Measurements from ENCODE around the gene CCBE1. TPM values are rescaled to one million over a fixed set of nuclear protein-coding genes. Genes with fewer than 3 reads are reported as not detected.

Gene CCBE1
- total RNA-seq, 1 experiment from 2014 or later = 28.9 TPM

DNA sequence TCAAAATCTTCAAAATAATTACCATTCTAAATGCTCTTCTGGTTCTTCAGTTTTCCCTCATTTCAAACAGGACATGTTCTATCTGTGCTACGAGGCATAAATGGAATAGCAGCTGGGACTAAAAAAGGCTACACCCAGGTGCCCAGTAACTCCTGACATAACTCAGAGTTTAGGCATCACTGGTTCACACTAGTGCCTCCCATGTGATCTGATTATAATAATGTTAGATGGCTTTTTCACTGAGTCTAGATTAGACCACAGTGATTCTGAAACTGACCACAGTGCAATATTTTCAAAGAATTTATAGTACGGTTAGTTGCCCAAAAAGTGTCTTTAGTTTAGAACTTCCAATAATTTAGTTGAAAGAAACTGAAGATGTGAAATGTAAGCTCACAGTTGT is 123.3 kb downstream of the CCBE1 start:
- intact Hi-C loops (cut with micrococcal nuclease) = no loop called here

DNA sequence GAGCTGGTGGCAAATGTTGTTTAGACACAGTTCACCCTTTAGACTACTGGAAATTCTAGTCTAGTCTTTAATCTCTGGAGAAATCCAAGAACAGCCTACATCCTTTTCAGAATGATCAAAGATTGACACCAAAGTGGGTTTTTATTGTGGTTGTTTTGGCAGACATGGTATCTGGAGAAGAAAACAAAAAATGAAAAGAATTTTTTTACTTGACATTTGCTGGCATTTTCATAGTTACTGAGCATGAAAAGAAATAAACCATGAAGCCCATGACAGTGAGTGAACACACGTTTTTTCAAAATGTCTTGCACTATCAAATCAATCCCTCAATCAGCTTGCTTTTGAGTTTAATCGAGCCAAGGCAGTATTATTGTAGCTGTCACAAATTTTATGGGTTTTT is 125.3 kb downstream of the CCBE1 start:
- no peaks in the 10 kb centered on the region for H3K4me1 Mint-ChIP-seq (ENCODE audit: insufficient read depth, unreplicated experiment)
- intact Hi-C loops (cut with micrococcal nuclease) = no loop called here
- ChIA-PET CTCF (interaction anchor here (0.7 to 1.3 kb wide), 2 partner anchors 13 to 45 kb away, joined by 3 to 4 read pairs; no protein-coding TSS in a partner anchor), POLR2A (no interaction called here)
- TF ChIP-seq, protein P1, sequence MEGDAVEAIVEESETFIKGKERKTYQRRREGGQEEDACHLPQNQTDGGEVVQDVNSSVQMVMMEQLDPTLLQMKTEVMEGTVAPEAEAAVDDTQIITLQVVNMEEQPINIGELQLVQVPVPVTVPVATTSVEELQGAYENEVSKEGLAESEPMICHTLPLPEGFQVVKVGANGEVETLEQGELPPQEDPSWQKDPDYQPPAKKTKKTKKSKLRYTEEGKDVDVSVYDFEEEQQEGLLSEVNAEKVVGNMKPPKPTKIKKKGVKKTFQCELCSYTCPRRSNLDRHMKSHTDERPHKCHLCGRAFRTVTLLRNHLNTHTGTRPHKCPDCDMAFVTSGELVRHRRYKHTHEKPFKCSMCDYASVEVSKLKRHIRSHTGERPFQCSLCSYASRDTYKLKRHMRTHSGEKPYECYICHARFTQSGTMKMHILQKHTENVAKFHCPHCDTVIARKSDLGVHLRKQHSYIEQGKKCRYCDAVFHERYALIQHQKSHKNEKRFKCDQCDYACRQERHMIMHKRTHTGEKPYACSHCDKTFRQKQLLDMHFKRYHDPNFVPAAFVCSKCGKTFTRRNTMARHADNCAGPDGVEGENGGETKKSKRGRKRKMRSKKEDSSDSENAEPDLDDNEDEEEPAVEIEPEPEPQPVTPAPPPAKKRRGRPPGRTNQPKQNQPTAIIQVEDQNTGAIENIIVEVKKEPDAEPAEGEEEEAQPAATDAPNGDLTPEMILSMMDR (IDR thresholded peaks at IDR 0.05; ENCODE audit: unreplicated experiment) = no peak
- BruUV-seq (replicated peaks) = no TSS peak
- no peak overlapping the region for H3K27ac Mint-ChIP-seq (ENCODE audit: low read depth, unreplicated experiment)
- no peaks in the 10 kb centered on the region for H3K9me3 Mint-ChIP-seq (ENCODE audit: unreplicated experiment)
- H3K27me3 Mint-ChIP-seq (ENCODE audit: insufficient read depth, unreplicated experiment) = no peaks in the 10 kb centered on the region
- no peak for DNase-seq (ENCODE audit: unreplicated experiment)
- no peaks in the 10 kb centered on the region for H3K36me3 Mint-ChIP-seq (ENCODE audit: insufficient read depth, unreplicated experiment)
- no peak overlapping the region for H3K4me3 Mint-ChIP-seq (ENCODE audit: unreplicated experiment)

More for the DNA sequence above, 123.3 kb downstream of the CCBE1 start:
- TF ChIP-seq, protein P1 (IDR thresholded peaks at IDR 0.05; ENCODE audit: unreplicated experiment) = no peak
- CTCF ChIA-PET = interaction anchor here (0.7 to 0.9 kb wide), 2 partner anchors 82 to 119 kb away, joined by 3 read pairs; no protein-coding TSS in a partner anchor
- BruUV-seq (replicated peaks) = no TSS peak
- Mint-ChIP-seq H3K27me3 (ENCODE audit: insufficient read depth, unreplicated experiment) (no peaks in the 10 kb centered on the region), H3K9me3 (ENCODE audit: unreplicated experiment) (no peaks in the 10 kb centered on the region), H3K4me1 (ENCODE audit: insufficient read depth, unreplicated experiment) (no peaks in the 10 kb centered on the region), H3K4me3 (ENCODE audit: unreplicated experiment) (no peak overlapping the region), H3K27ac (ENCODE audit: low read depth, unreplicated experiment) (no peak overlapping the region), H3K36me3 (ENCODE audit: insufficient read depth, unreplicated experiment) (no peaks in the 10 kb centered on the region)
- DNase-seq (ENCODE audit: unreplicated experiment) = no peak
- POLR2A ChIA-PET = interaction anchor here (0.7 kb wide), 1 partner anchor 1282 kb away, joined by 5 read pairs; no protein-coding TSS in a partner anchor

DNA sequence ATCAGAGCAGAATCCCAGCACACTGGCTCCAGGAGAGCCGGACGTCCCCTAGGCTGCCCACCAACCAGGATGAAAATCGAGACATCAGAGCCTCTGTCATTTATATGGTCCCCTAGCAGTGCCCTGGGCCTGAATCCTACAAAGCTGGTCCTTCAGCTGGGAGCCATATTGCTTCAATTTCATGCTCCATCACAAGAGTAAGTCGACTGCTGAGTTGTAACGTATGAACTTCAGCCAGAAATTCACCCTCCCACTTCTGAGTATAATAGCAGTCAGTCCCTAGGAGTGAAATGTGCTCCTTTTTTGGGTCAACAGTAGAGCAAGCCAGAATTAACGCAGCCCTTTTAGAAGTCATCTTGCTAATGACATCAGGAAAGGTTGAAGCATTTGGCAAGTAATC is 126.4 kb downstream of the CCBE1 start:
- H3K27me3 Mint-ChIP-seq (ENCODE audit: insufficient read depth, unreplicated experiment) = no peaks in the 10 kb centered on the region
- POLR2A ChIA-PET = no interaction called here
- CTCF ChIA-PET = interaction anchor here (1.3 kb wide), 1 partner anchor 12 kb away, joined by 4 read pairs; no protein-coding TSS in a partner anchor

DNA sequence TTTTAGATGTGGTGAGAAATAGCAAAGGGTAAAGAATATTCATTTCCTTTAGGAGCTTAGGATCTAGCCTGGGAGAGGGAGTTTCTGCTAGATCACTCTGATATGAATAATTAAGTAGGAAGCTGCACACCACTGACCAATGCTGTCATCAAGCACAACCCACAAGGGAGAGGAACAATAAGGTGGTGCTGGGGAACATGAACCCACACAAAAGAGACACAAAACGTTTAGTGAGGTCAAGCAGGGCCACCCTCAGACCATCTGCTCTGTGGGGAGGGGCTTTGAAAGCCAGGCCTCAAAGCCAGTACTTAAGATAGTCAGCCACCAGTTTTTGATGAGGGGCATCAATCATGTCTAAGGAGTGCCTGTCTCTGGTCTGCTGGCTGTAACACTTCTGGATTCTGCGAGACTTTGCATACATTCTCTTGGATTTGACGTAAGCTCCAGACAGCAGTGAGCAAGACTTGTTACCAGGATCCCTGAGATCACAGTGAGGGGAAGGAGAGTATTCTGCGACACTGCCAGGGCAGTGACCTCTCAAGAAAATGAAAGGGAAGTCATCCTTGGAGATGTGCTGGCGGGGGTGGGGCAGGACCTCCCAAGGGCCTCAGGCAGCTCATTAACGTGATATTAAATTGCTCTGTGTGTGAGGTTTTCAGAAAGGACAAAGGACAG is 127.0 kb downstream of the CCBE1 start:
- TF ChIP-seq, protein P1 (IDR thresholded peaks at IDR 0.05; ENCODE audit: unreplicated experiment) = no peak
- Mint-ChIP-seq H3K9me3 (ENCODE audit: unreplicated experiment) (no peaks in the 10 kb centered on the region), H3K4me1 (ENCODE audit: insufficient read depth, unreplicated experiment) (no peaks in the 10 kb centered on the region), H3K36me3 (ENCODE audit: insufficient read depth, unreplicated experiment) (no peaks in the 10 kb centered on the region), H3K27ac (ENCODE audit: low read depth, unreplicated experiment) (no peak overlapping the region), H3K27me3 (ENCODE audit: insufficient read depth, unreplicated experiment) (no peaks in the 10 kb centered on the region), H3K4me3 (ENCODE audit: unreplicated experiment) (no peak overlapping the region)
- intact Hi-C loops (cut with micrococcal nuclease) = no loop called here
- no TSS peak for BruUV-seq (replicated peaks)
- ChIA-PET POLR2A (no interaction called here), CTCF (interaction anchor here (0.6 kb wide), 2 partner anchors 233 to 252 kb away, joined by 3 read pairs; no protein-coding TSS in a partner anchor)
- no peak for DNase-seq (ENCODE audit: unreplicated experiment)

More for the DNA sequence above, 126.4 kb downstream of the CCBE1 start:
- BruUV-seq (replicated peaks) = no TSS peak
- no peaks in the 10 kb centered on the region for H3K9me3 Mint-ChIP-seq (ENCODE audit: unreplicated experiment)
- no peak overlapping the region for H3K4me3 Mint-ChIP-seq (ENCODE audit: unreplicated experiment)
- no peak overlapping the region for H3K27ac Mint-ChIP-seq (ENCODE audit: low read depth, unreplicated experiment)
- DNase-seq (ENCODE audit: unreplicated experiment) = no peak
- no peaks in the 10 kb centered on the region for H3K36me3 Mint-ChIP-seq (ENCODE audit: insufficient read depth, unreplicated experiment)
- intact Hi-C loops (cut with micrococcal nuclease) = no loop called here
- TF ChIP-seq, protein P1 (IDR thresholded peaks at IDR 0.05; ENCODE audit: unreplicated experiment) = no peak
- H3K4me1 Mint-ChIP-seq (ENCODE audit: insufficient read depth, unreplicated experiment) = no peaks in the 10 kb centered on the region
